ENCODE results near the gene USP14.

USP14 gene

DNA sequence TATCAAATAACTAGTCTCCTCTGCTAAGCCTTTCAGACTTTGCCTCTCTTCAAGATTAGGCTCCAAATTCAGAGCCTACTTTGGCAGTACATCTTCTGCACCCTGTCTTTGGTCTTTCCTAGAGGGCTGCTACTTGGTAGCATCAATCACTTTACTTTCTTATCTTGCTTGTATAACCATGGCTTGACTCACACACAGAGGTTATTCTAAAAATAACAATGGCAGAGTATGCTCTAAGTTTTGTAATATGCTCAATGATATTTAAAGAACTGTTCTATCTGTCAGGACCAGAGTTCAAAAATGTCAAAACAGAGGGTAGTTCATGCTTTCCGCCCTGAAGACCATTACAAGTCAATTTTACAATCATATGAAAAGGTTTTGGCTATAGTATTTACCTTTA is 81.8 kb downstream of the USP14 start:
- TF ChIP-seq, protein P1, sequence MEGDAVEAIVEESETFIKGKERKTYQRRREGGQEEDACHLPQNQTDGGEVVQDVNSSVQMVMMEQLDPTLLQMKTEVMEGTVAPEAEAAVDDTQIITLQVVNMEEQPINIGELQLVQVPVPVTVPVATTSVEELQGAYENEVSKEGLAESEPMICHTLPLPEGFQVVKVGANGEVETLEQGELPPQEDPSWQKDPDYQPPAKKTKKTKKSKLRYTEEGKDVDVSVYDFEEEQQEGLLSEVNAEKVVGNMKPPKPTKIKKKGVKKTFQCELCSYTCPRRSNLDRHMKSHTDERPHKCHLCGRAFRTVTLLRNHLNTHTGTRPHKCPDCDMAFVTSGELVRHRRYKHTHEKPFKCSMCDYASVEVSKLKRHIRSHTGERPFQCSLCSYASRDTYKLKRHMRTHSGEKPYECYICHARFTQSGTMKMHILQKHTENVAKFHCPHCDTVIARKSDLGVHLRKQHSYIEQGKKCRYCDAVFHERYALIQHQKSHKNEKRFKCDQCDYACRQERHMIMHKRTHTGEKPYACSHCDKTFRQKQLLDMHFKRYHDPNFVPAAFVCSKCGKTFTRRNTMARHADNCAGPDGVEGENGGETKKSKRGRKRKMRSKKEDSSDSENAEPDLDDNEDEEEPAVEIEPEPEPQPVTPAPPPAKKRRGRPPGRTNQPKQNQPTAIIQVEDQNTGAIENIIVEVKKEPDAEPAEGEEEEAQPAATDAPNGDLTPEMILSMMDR (IDR thresholded peaks at IDR 0.05; ENCODE audit: extremely low read depth, missing control alignments), result no peak
- DNase-seq (ENCODE audit: low spot score), result no peak

DNA sequence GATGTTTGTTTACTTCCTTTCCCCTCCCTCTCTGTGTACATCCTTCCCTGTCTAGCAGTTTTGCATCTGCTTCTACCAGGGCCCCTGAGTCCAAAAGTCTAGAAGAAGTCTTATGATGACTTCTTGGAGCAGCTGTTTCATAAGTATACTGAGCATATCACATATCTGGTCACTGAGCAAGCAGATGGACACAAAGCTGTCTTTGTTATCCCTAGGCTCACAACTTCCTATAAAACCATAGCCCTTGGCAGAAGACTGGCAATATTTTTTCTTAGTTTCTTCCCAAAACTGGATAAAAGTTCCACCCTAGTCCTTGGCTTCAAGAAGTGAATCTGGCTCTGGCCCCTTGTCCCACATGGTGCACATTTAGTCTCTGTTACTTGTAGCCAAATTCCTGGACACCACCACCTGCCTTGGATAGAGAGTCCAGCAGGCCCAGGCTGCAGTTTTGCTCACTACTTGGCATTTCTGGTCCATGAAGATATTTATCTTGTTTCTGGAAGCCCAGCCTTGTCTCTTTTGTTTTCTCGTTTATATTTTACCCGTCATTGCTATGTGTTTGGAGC is 87.0 kb downstream of the USP14 start:
- DNase-seq (ENCODE audit: low spot score), result no peak
- TF ChIP-seq, protein P1 (IDR thresholded peaks at IDR 0.05; ENCODE audit: extremely low read depth, missing control alignments), result no peak

DNA sequence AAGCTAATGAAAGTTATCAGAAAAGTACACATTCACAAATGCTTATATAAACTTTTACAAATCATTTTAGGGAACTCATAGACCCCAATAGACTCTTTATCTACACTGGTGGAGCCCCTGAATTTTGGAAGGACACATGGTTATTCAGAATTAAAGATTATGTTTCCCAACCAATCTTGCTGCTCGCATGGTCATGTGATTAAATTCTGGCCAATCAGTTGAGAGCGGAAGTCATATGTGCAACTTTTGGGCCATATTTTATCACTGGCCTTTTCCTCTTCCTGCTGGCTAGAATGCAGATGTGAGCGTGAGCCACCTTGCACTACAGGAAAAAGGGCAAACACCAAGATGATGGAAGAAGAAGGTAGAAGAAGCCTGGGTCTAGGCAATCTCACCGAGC is 89.7 kb downstream of the USP14 start:
- no peak for DNase-seq (ENCODE audit: low spot score)
- TF ChIP-seq, protein P1 (IDR thresholded peaks at IDR 0.05; ENCODE audit: extremely low read depth, missing control alignments), result no peak

DNA sequence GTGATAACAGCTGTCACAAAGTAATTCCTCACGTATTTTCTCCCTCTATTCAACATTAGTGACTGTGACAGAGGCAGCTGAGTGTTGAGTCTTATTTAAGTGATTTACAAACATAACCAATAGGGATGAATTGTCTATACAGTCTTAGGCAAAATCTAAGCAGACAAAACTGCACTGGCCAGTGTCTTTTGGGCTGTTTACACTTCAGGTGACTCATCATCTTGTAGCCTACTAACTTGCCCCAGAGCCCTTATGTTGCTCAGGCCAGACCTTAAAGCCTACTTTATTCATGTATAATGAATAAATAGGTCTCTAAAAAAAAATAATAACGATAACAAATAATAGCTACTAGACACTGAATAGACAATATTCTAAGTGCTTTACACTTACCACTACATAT is 92.3 kb downstream of the USP14 start:
- TF ChIP-seq, protein P1 (IDR thresholded peaks at IDR 0.05; ENCODE audit: extremely low read depth, missing control alignments), result no peak
- DNase-seq (ENCODE audit: low spot score), result no peak

DNA sequence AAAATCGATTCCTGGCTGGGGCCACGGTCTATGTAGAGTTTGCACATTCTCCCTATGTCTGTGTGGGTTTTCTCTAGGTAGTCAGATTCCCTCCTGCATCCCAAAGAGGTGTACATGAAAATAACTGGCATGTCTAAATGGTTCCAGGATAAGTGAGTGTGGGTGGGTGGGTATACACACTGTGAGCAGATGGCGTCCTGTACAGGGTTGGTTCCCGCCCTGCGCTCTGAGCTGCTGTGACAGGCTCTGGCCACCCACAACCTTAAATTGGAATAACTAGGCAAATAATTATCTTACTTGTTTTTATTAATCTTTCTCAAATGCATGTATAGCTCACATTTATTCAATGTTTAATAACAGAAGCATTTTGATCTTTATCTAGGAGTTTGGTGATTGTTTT is 93.2 kb downstream of the USP14 start:
- TF ChIP-seq, protein P1 (IDR thresholded peaks at IDR 0.05; ENCODE audit: extremely low read depth, missing control alignments), result no peak
- DNase-seq (ENCODE audit: low spot score), result no peak

DNA sequence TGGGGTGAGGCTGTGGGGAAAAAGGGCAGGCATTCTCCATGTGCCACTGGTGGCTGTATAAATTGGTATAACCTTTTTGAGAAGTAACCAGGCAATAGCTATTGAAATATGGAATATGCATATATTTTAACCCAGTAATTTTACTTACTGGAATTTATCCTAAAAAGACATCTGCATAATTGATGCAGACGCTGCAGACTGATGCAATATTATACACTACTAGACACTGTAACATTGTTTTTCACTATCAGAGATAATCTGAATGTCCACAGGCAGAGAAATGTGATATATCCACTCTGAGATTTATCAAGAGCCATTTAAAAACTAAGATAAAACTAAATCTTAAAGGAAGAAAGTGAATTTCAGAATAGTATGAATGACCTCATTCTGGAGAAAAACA is 94.8 kb downstream of the USP14 start:
- DNase-seq (ENCODE audit: low spot score), result no peak
- TF ChIP-seq, protein P1 (IDR thresholded peaks at IDR 0.05; ENCODE audit: extremely low read depth, missing control alignments), result no peak

DNA sequence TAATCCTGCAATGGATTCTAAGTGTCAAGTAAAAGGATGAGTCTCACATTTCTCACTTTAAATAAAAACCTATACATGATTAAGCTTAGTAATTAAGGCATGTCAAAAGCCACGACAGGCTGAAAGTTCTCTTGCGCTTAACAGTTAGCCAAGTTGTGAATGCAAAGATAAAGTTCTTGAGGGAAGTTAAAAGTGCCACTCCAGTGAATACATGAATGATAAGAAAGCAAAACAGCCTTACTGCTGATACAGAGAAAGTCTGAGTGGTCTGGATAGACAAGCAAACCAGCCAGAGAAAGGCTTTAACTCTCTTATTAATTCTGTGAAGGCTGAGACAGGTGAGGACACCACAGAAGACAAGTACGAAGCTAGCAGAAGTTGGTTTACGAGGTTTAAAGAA is 96.8 kb downstream of the USP14 start:
- TF ChIP-seq, protein P1 (IDR thresholded peaks at IDR 0.05; ENCODE audit: extremely low read depth, missing control alignments), result no peak

More for the DNA sequence above, 96.8 kb downstream of the USP14 start:
- DNase-seq (ENCODE audit: low spot score), result no peak

Data from GM20000 (cell line).